ENCODE data around the gene IFIT5. TPM values are rescaled to one million over a fixed set of nuclear protein-coding genes. Genes with fewer than 3 reads are reported as not detected.

The IFIT5 gene
- total and polyA plus RNA-seq, 2 donors from 2014 or later = 11.0 to 23.3 TPM

- H3K27ac ChIP-seq (ENCODE audit: low read depth in 2 of 2, low read length in 2 of 2) = peak overlapping the region in 1 of 2 donors; percentile 6
- H3K4me1 ChIP-seq (ENCODE audit: control insufficient read depth in 2 of 3, insufficient read depth in 2 of 3, low read depth in 1 of 3, low read length in 3 of 3) = peaks cover 4 to 12% (median 6%) of the 10 kb centered on the region in 3 donors
- H3K9ac ChIP-seq (ENCODE audit: low read length in 3 of 3) = peak overlapping the region in 1 of 3 donors; percentile 59
- FAIRE-seq = no peak
- no peaks in the 10 kb centered on the region for H3K27me3 ChIP-seq (ENCODE audit: control insufficient read depth, insufficient read depth, low read length)
- TF ChIP-seq, protein P1, sequence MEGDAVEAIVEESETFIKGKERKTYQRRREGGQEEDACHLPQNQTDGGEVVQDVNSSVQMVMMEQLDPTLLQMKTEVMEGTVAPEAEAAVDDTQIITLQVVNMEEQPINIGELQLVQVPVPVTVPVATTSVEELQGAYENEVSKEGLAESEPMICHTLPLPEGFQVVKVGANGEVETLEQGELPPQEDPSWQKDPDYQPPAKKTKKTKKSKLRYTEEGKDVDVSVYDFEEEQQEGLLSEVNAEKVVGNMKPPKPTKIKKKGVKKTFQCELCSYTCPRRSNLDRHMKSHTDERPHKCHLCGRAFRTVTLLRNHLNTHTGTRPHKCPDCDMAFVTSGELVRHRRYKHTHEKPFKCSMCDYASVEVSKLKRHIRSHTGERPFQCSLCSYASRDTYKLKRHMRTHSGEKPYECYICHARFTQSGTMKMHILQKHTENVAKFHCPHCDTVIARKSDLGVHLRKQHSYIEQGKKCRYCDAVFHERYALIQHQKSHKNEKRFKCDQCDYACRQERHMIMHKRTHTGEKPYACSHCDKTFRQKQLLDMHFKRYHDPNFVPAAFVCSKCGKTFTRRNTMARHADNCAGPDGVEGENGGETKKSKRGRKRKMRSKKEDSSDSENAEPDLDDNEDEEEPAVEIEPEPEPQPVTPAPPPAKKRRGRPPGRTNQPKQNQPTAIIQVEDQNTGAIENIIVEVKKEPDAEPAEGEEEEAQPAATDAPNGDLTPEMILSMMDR (IDR thresholded peaks at IDR 0.05; ENCODE audit: borderline replicate concordance, extremely low read depth, insufficient read depth) = no peak
- intact Hi-C loops (cut with DNase I) = no loop called here
- no peaks in the 10 kb centered on the region for H3K36me3 ChIP-seq (ENCODE audit: control insufficient read depth in 2 of 3, insufficient read depth in 3 of 3, low read length in 3 of 3)
- peak overlapping the region in 2 of 3 donors; percentile 73 to 93 for H3K4me3 ChIP-seq (ENCODE audit: low read length in 3 of 3)
- H3K9me3 ChIP-seq (ENCODE audit: control insufficient read depth in 2 of 3, insufficient read depth in 1 of 3, low read length in 3 of 3) = no peaks in the 10 kb centered on the region
- DNase-seq = no peak
Observed at GRCh38 chr10:89393898-89394297, 20.5 kb upstream of the IFIT5 start.

GRCh38 chr10:89395141-89395540 lies 19.2 kb upstream of the IFIT5 start:
- TF ChIP-seq, protein P1 (IDR thresholded peaks at IDR 0.05; ENCODE audit: borderline replicate concordance, extremely low read depth, insufficient read depth) = no peak
- FAIRE-seq = no peak
- Histone ChIP-seq H3K9ac (ENCODE audit: low read length in 3 of 3) (no peak overlapping the region), H3K36me3 (ENCODE audit: control insufficient read depth in 2 of 3, insufficient read depth in 3 of 3, low read length in 3 of 3) (no peaks in the 10 kb centered on the region), H3K27ac (ENCODE audit: low read depth in 2 of 2, low read length in 2 of 2) (no peak overlapping the region), H3K9me3 (ENCODE audit: control insufficient read depth in 2 of 3, insufficient read depth in 1 of 3, low read length in 3 of 3) (no peaks in the 10 kb centered on the region), H3K27me3 (ENCODE audit: control insufficient read depth, insufficient read depth, low read length) (no peaks in the 10 kb centered on the region), H3K4me3 (ENCODE audit: low read length in 3 of 3) (peak overlapping the region in 1 of 3 donors; percentile 14), H3K4me1 (ENCODE audit: control insufficient read depth in 2 of 3, insufficient read depth in 2 of 3, low read depth in 1 of 3, low read length in 3 of 3) (peaks cover 4 to 12% (median 6%) of the 10 kb centered on the region in 3 donors)
- intact Hi-C loops (cut with DNase I) = no loop called here
- DNase-seq = no peak

- intact Hi-C loops (cut with DNase I) = no loop called here
- peak in 3 of 5 donors; percentile 20 to 77 (median 49) for DNase-seq
- no peaks in the 10 kb centered on the region for H3K9me3 ChIP-seq (ENCODE audit: control insufficient read depth in 2 of 3, insufficient read depth in 1 of 3, low read length in 3 of 3)
- TF ChIP-seq, protein P1 (IDR thresholded peaks at IDR 0.05; ENCODE audit: borderline replicate concordance, extremely low read depth, insufficient read depth) = no peak
- peaks cover under 1 to 9% (median 4%) of the 10 kb centered on the region in 3 donors for H3K4me1 ChIP-seq (ENCODE audit: control insufficient read depth in 2 of 3, insufficient read depth in 2 of 3, low read depth in 1 of 3, low read length in 3 of 3)
- FAIRE-seq = no peak
- H3K9ac ChIP-seq (ENCODE audit: low read length in 3 of 3) = no peak overlapping the region
- no peak overlapping the region for H3K27ac ChIP-seq (ENCODE audit: low read depth in 2 of 2, low read length in 2 of 2)
- H3K27me3 ChIP-seq (ENCODE audit: control insufficient read depth, insufficient read depth, low read length) = no peaks in the 10 kb centered on the region
- H3K36me3 ChIP-seq (ENCODE audit: control insufficient read depth in 2 of 3, insufficient read depth in 3 of 3, low read length in 3 of 3) = peaks cover 0 to 13% (median 4%) of the 10 kb centered on the region in 3 donors
- no peak overlapping the region for H3K4me3 ChIP-seq (ENCODE audit: low read length in 3 of 3)
Observed at GRCh38 chr10:89398003-89398749, 16.2 kb upstream of the IFIT5 start.
